ENCODE data around the gene MPZL2. TPM values are rescaled to one million over a fixed set of nuclear protein-coding genes. Genes with fewer than 3 reads are reported as not detected.

The MPZL2 gene
- total RNA-seq, 1 experiment from 2014 or later: 1.8 TPM

DNA sequence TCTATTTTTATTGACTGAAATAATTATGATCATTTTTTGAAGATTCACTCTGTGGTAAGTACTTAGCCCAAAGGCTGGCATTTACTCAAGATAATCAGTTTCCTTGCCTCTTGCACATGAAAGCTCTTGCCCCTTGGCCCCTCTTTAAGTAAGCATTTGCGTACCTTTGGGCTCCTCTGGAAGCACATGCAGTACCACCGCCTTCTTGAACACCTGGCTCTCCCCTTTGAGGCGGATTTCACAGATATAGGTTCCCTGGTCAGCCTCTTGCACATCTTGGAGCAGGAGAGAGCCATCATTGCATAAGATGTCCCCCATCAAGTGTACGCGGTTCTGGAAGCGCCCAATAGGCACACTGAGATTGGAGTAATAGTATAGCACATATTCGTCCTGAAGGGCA, 53.8 kb downstream of the MPZL2 start:
- DNase-seq (ENCODE audit: low read depth, low spot score) (no peak), ATAC-seq (no peak)
- CTCF ChIA-PET: no interaction called here
- in situ Hi-C loops (cut with HindIII; ENCODE audit: low pct_unique_long_range_greater_than_20kb, low sequenced_read_pairs): no loop called here
- intact Hi-C loops (cut with micrococcal nuclease; ENCODE audit: unreplicated experiment): no loop called here
- no peak overlapping the region for H3K4me3 ChIP-seq (ENCODE audit: low read depth in 2 of 2, low read length in 2 of 2)
- H3K27me3 ChIP-seq (ENCODE audit: control insufficient read depth, insufficient read depth, low read length): peaks cover 64% of the 10 kb centered on the region
- H3K4me1 ChIP-seq (ENCODE audit: control insufficient read depth, insufficient read depth, low read length): no peaks in the 10 kb centered on the region
- H3K36me3 ChIP-seq (ENCODE audit: control insufficient read depth, insufficient read depth, low read length): no peaks in the 10 kb centered on the region
- POLR2A ChIA-PET: no interaction called here
- no TSS peak for BruUV-seq (replicated peaks)
- TF ChIP-seq TCF7L2 (IDR thresholded peaks at IDR 0.05; ENCODE audit: low read depth, low read length) (no peak), POLR2AphosphoS5 (IDR thresholded peaks at IDR 0.05; ENCODE audit: low read depth, low read length) (no peak), SIN3A (IDR thresholded peaks at IDR 0.05; ENCODE audit: borderline replicate concordance, insufficient read depth, low read depth, low read length) (no peak)
- TF ChIP-seq, protein P1, sequence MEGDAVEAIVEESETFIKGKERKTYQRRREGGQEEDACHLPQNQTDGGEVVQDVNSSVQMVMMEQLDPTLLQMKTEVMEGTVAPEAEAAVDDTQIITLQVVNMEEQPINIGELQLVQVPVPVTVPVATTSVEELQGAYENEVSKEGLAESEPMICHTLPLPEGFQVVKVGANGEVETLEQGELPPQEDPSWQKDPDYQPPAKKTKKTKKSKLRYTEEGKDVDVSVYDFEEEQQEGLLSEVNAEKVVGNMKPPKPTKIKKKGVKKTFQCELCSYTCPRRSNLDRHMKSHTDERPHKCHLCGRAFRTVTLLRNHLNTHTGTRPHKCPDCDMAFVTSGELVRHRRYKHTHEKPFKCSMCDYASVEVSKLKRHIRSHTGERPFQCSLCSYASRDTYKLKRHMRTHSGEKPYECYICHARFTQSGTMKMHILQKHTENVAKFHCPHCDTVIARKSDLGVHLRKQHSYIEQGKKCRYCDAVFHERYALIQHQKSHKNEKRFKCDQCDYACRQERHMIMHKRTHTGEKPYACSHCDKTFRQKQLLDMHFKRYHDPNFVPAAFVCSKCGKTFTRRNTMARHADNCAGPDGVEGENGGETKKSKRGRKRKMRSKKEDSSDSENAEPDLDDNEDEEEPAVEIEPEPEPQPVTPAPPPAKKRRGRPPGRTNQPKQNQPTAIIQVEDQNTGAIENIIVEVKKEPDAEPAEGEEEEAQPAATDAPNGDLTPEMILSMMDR (IDR thresholded peaks at IDR 0.05): no peak
- TF ChIP-seq, protein P2, sequence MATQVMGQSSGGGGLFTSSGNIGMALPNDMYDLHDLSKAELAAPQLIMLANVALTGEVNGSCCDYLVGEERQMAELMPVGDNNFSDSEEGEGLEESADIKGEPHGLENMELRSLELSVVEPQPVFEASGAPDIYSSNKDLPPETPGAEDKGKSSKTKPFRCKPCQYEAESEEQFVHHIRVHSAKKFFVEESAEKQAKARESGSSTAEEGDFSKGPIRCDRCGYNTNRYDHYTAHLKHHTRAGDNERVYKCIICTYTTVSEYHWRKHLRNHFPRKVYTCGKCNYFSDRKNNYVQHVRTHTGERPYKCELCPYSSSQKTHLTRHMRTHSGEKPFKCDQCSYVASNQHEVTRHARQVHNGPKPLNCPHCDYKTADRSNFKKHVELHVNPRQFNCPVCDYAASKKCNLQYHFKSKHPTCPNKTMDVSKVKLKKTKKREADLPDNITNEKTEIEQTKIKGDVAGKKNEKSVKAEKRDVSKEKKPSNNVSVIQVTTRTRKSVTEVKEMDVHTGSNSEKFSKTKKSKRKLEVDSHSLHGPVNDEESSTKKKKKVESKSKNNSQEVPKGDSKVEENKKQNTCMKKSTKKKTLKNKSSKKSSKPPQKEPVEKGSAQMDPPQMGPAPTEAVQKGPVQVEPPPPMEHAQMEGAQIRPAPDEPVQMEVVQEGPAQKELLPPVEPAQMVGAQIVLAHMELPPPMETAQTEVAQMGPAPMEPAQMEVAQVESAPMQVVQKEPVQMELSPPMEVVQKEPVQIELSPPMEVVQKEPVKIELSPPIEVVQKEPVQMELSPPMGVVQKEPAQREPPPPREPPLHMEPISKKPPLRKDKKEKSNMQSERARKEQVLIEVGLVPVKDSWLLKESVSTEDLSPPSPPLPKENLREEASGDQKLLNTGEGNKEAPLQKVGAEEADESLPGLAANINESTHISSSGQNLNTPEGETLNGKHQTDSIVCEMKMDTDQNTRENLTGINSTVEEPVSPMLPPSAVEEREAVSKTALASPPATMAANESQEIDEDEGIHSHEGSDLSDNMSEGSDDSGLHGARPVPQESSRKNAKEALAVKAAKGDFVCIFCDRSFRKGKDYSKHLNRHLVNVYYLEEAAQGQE (IDR thresholded peaks at IDR 0.05; ENCODE audit: insufficient read depth in 1 of 2, low read depth in 2 of 2, low read length in 1 of 2): no peak
- H3K27ac ChIP-seq (ENCODE audit: low read length): no peak overlapping the region
- H3K9me3 ChIP-seq (ENCODE audit: control insufficient read depth, insufficient read depth, low read depth, low read length): no peaks in the 10 kb centered on the region

DNA sequence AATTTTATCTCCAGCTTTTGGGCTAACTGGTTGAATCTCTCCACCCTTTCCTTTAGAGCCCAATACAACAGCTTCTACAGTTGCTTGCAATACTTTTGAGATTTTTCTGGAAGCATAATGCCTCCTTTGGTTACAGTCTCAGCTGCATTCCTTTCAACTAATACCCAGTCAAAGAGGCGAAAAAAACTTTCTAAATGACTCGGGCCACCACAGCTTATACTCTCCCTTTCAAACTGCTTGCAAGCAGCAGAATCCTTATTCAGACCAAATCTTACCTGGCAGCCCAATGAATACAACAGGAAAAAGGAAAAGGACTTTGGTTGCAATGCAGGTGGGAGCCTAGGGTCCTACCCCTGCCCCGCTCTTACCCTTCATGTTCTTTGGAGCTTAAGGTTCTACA, 55.1 kb downstream of the MPZL2 start:
- Histone ChIP-seq H3K27ac (ENCODE audit: low read length) (no peak overlapping the region), H3K9me3 (ENCODE audit: control insufficient read depth, insufficient read depth, low read depth, low read length) (no peaks in the 10 kb centered on the region), H3K36me3 (ENCODE audit: control insufficient read depth, insufficient read depth, low read length) (no peaks in the 10 kb centered on the region), H3K4me3 (ENCODE audit: low read depth in 2 of 2, low read length in 2 of 2) (no peak overlapping the region), H3K4me1 (ENCODE audit: control insufficient read depth, insufficient read depth, low read length) (no peaks in the 10 kb centered on the region), H3K27me3 (ENCODE audit: control insufficient read depth, insufficient read depth, low read length) (peaks cover 64% of the 10 kb centered on the region)
- POLR2A ChIA-PET: no interaction called here
- in situ Hi-C loops (cut with HindIII; ENCODE audit: low pct_unique_long_range_greater_than_20kb, low sequenced_read_pairs): no loop called here
- intact Hi-C loops (cut with micrococcal nuclease; ENCODE audit: unreplicated experiment): no loop called here
- no peak for ATAC-seq
- BruUV-seq (replicated peaks): no TSS peak
- CTCF ChIA-PET: interaction anchor here (1.3 kb wide), 1 partner anchor 11 kb away, joined by 3 read pairs; no protein-coding TSS in a partner anchor
- TF ChIP-seq SIN3A (IDR thresholded peaks at IDR 0.05; ENCODE audit: borderline replicate concordance, insufficient read depth, low read depth, low read length) (no peak), TCF7L2 (IDR thresholded peaks at IDR 0.05; ENCODE audit: low read depth, low read length) (no peak), POLR2AphosphoS5 (IDR thresholded peaks at IDR 0.05; ENCODE audit: low read depth, low read length) (no peak)
- TF ChIP-seq, protein P1 (IDR thresholded peaks at IDR 0.05): no peak
- TF ChIP-seq, protein P2 (IDR thresholded peaks at IDR 0.05; ENCODE audit: insufficient read depth in 1 of 2, low read depth in 2 of 2, low read length in 1 of 2): no peak
- DNase-seq (ENCODE audit: low read depth, low spot score): no peak

Measured in Panc1 (cell line).